K562 (cell line): ENCODE data around the gene RSPH3. TPM values are rescaled to one million over a fixed set of nuclear protein-coding genes. Genes with fewer than 3 reads are reported as not detected.

ENCODE experiments used
- BACH1 ChIP-seq: fragments of 200-800 bp; sonication (Bioruptor generic); IDR thresholded peaks from 2 replicates; pipeline ENCODE4 v1.6.1; 2016; ENCODE audit warnings: missing genetic modification characterization, missing compliant biosample characterization
- BCOR ChIP-seq: fragments of 450-650 bp; IDR thresholded peaks from 2 replicates; pipeline ENCODE4 v1.6.1; 2016
- DNMT1 ChIP-seq: fragments of 450-650 bp; IDR thresholded peaks from 2 replicates; pipeline ENCODE4 v1.6.1; 2016; ENCODE audit warnings: antibody characterized with exemption, mild to moderate bottlenecking
- GMEB1 ChIP-seq: fragments of 250-450 bp; sonication (Bioruptor Pico); IDR thresholded peaks from 2 replicates; pipeline ENCODE4 v1.4.0; 2020; ENCODE audit warnings: mild to moderate bottlenecking
- HDAC3 ChIP-seq: fragments of 450-650 bp; IDR thresholded peaks from 2 replicates; pipeline ENCODE4 v1.6.1; 2018; ENCODE audit warnings: borderline replicate concordance, mild to moderate bottlenecking, moderate library complexity; ENCODE audit not compliant: partially characterized antibody
- IRF1 ChIP-seq: sonication (generic); formaldehyde crosslinking; IDR thresholded peaks from 2 replicates; pipeline ENCODE4 v1.8.0; 2022; ENCODE audit warnings: missing genetic modification reagents, mild to moderate bottlenecking, borderline replicate concordance
- KLF6 ChIP-seq: fragments of 250-450 bp; sonication (Bioruptor Pico); IDR thresholded peaks from 2 replicates; pipeline ENCODE4 v1.4.0; 2020; ENCODE audit warnings: mild to moderate bottlenecking, moderate library complexity, borderline replicate concordance
- MYC ChIP-seq, 2 experiments: fragments of 250-450 bp in 1 of 2; sonication (Bioruptor Pico) in 1 of 2; IDR thresholded peaks; 2 replicates each; pipeline versions ENCODE4 v1.5.1 to v1.6.1; 2012 to 2021; ENCODE audit warnings: low read depth in 2 of 2, borderline replicate concordance in 1 of 2, improper control_type of control experiment in 1 of 2, low read length in 1 of 2, mild to moderate bottlenecking in 1 of 2, moderate library complexity in 1 of 2
- PBX2 ChIP-seq, 2 experiments: IDR thresholded peaks in 1 of 2; conservative IDR thresholded peaks in 1 of 2; 2 replicates each; pipeline ENCODE4 v1.6.1; 2016; ENCODE audit warnings: low read depth in 2 of 2, mild to moderate bottlenecking in 1 of 2, missing compliant biosample characterization in 1 of 2, missing genetic modification characterization in 1 of 2, moderate library complexity in 1 of 2
- PKNOX1 ChIP-seq: fragments of 450-650 bp; IDR thresholded peaks from 2 replicates; pipeline ENCODE4 v1.6.1; 2016
- PRDM10 ChIP-seq: fragments of 450-650 bp; IDR thresholded peaks from 2 replicates; pipeline ENCODE4 v1.6.1; 2018; ENCODE audit not compliant: partially characterized antibody
- RCOR1 ChIP-seq, 2 experiments: IDR thresholded peaks; 2 replicates each; pipeline ENCODE4 v1.6.1; 2012; ENCODE audit warnings: low read depth in 2 of 2, low read length in 2 of 2, borderline replicate concordance in 1 of 2, improper control_type of control experiment in 1 of 2
- STAT5B ChIP-seq: fragments of 250-450 bp; sonication (Bioruptor Pico); IDR thresholded peaks from 2 replicates; pipeline ENCODE4 v1.8.0; 2021; ENCODE audit warnings: mild to moderate bottlenecking, inconsistent platforms
- TAF15 ChIP-seq: fragments of 200-400 bp; formaldehyde crosslinking; IDR thresholded peaks from 2 replicates; pipeline ENCODE4 v1.6.1; 2017; ENCODE audit warnings: mild to moderate bottlenecking, low read depth, low read length, moderate library complexity
- TAF7 ChIP-seq: fragments of 450-650 bp; IDR thresholded peaks from 2 replicates; pipeline ENCODE4 v1.6.1; 2016; ENCODE audit warnings: missing genetic modification characterization, missing compliant biosample characterization
- ZFX ChIP-seq: sonication (generic); formaldehyde crosslinking; IDR thresholded peaks from 2 replicates; pipeline ENCODE4 v1.8.0; 2022; ENCODE audit warnings: mild to moderate bottlenecking, missing genetic modification reagents, moderate library complexity
- ZNF282 ChIP-seq: sonication (generic); formaldehyde crosslinking; IDR thresholded peaks from 2 replicates; pipeline ENCODE4 v1.8.1; 2023; ENCODE audit warnings: missing genetic modification reagents
- polyA plus RNA-seq, 8 experiments: library from polyadenylated mRNA; depleted of rRNA in 4 of 8; stranded (reverse) in 5 of 8; unstranded in 3 of 8; fragments of >200 nt; fragmentation: Nextera tagmentation in 2 of 8; fragmentation: Illumina TruSeq in 1 of 8; extraction: Ambion mirVana in 2 of 8; extraction: Trizol in 1 of 8; gene quantifications; 2 replicates each; pipeline versions ENCODE4 v1.2.1 to v1.2.3, GENCODE V29; 2011 to 2014; ENCODE audit warnings: inconsistent platforms in 1 of 8, missing spikeins in 1 of 8
- total RNA-seq, 7 experiments: library from RNA; depleted of rRNA in 6 of 7; stranded (reverse); fragments of >200 nt in 6 of 7; fragmentation: Illumina TruSeq in 2 of 7; extraction: Trizol in 2 of 7; gene quantifications; 2 replicates each; pipeline versions ENCODE4 v1.2.1 to v1.2.3, GENCODE V29; 2011 to 2021; ENCODE audit warnings: low replicate concordance in 1 of 7

Gene RSPH3
- total and polyA plus RNA-seq, 9 of the 15 experiments (the other 6 are each of a cell fraction or from before 2014, with no cell fraction given) = 0.52 to 2.9 (median 1.5) TPM

- TF ChIP-seq PBX2 (CRISPR knock-in tag; IDR thresholded peaks at IDR 0.05; ENCODE audit: low read depth) (no peak), PBX2 (tag; conservative IDR thresholded peaks at IDR 0.05; ENCODE audit: low read depth) (peak; percentile 49; the same call in 1 of the 2 replicates), KLF6 (CRISPR knock-in tag) (no peak), GMEB1 (no peak), ZNF282 (CRISPR knock-in tag) (no peak), BCOR (no peak), PRDM10 (no peak), MYC (IDR thresholded peaks at IDR 0.05; ENCODE audit: low read depth, low read length) (peak; percentile 43; the same call in 1 of the 2 replicates), MYC (CRISPR knock-in tag; IDR thresholded peaks at IDR 0.05; ENCODE audit: borderline replicate concordance, low read depth) (no peak), RCOR1 (IDR thresholded peaks at IDR 0.05; ENCODE audit: borderline replicate concordance in 1 of 2, low read depth in 2 of 2, low read length in 2 of 2) (peak in 1 of 2 experiments; percentile 34; a peak in 1 of 4 replicates), TAF7 (tag) (no peak), PKNOX1 (peak; percentile 43; the same call in 1 of the 2 replicates), IRF1 (CRISPR knock-in tag) (no peak), ZFX (CRISPR knock-in tag) (no peak), HDAC3 (no peak), DNMT1 (no peak), STAT5B (CRISPR knock-in tag) (no peak), BACH1 (tag) (peak; percentile 36; the same call in 1 of the 2 replicates), TAF15 (no peak)
Observed at GRCh38 chr6:159013229-159013628, 13.2 kb upstream of the RSPH3 start (continued).
